IPS DF 19.7 (cell line): ENCODE measurements around the gene CHGA.

Source experiments
- DNase-seq: peaks from one replicate; pipeline ENCODE4 v3.0.0-alpha.2; 2013; ENCODE audit warnings: low read depth, low spot score

Gene CHGA, protein sequence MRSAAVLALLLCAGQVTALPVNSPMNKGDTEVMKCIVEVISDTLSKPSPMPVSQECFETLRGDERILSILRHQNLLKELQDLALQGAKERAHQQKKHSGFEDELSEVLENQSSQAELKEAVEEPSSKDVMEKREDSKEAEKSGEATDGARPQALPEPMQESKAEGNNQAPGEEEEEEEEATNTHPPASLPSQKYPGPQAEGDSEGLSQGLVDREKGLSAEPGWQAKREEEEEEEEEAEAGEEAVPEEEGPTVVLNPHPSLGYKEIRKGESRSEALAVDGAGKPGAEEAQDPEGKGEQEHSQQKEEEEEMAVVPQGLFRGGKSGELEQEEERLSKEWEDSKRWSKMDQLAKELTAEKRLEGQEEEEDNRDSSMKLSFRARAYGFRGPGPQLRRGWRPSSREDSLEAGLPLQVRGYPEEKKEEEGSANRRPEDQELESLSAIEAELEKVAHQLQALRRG

GRCh38 chr14:92922883-92923743, at the start of gene CHGA:
Gene CHGA, plus strand, starts transcription at chr14:92923150. Its CDS starts 210 bp downstream, at chr14:92923360.
- DNase-seq: no peak

DNA sequence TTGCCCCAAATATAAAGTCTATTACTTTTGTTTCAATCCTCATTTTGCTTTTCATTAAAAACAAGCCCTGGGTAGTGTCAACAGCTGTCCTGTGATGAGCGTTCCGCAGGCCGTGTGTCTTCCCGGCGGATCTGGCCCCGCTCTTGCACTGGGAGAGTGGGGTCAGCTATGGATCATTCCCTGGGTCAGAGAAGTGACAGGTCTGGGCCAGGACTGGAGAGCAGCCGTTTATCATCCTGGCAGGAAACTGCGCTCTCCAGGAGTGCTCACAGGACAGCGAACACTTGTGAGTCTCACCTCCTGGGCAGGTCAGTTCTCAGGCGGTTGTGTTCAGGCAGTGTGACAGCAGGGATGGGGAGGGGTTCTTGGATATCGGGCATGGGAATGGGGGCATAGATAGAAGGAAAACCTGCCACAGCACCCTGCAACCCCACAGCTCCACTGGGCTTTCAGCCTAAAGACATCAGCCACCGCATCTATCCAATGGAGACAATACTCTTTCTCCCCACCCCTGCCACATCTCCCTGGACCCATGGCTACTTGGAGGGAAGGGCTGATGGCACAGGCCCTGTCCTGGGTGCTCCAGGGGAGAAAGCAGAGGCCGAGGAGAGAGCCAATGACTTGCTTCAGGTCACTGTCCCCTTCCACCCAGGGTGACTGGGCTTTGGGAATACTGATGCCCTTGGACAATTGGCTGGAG, 47.8 kb upstream of the CHGA start:
- DNase-seq: no peak

DNA sequence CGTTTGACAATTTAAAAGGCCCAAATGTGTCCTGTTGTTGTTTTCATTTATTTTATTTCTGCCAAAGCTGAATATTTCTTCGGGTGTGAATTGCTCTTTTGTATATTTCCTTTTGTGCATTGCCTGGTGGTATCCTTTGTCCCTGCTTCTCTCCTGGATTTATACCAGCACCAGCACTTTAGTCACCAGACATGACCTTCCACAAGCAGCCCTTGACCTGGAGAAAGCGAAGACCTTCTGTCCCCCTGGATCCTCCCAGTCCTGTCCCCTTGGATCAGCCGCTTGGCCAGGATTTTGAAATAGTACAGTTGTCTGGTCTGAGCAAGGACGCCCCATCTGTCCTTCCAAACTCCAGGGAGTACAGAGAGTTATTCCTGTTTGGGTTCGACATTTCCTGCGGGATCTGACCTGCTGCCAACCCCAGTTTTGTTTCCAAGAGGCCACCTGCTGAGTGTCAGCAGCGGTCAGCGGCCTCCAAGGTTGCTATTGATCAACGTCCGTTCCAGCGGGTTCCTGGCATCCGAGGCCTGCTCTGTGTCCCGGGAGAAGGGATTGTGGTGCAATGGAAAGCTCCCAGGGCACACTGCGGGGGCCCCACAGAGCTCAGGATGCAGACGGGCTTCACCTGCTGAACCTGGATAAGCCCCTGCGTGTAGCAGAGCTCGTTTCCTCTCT, 45.1 kb upstream of the CHGA start:
- DNase-seq: peak; percentile 35

DNA sequence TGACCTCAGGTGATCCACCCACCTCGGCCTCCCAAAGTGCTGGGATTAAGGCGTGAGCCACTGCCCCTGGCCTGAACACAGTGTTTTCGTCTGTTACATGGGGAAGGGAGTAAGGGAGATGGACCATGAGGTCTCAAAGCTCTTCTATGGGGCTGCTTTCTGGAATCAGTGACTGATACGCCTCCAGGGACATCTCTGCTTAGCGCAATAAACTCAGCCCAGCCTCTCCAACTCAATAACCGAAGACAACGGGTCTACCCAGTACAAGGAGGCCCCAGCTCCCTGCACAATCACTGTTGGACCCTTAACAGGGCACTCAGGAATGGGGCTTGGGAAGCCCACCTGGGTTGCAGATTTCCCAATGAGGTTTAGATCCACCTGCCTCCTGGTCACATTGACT, 42.6 kb upstream of the CHGA start:
- no peak for DNase-seq

DNA sequence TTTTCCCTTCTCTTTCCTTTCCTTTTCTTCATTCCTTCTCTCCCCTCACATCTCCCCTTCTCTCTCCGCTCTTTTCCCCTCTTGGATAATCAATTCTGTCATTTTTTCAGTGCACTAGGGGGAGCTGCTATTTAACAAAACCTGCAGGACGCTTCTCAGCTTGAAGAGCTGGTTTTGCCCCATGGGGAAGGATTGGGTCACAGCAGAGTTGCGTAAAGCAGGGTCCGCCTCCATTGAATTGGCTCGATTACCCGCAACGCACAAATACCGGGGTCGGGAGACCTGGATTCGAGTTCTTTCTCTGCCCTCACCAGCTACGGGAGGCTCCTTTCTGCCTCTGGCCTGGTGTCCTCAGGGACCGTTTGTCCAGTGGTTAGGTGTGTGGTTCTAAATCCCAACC, 42.1 kb upstream of the CHGA start:
- DNase-seq: peak; percentile 54

DNA sequence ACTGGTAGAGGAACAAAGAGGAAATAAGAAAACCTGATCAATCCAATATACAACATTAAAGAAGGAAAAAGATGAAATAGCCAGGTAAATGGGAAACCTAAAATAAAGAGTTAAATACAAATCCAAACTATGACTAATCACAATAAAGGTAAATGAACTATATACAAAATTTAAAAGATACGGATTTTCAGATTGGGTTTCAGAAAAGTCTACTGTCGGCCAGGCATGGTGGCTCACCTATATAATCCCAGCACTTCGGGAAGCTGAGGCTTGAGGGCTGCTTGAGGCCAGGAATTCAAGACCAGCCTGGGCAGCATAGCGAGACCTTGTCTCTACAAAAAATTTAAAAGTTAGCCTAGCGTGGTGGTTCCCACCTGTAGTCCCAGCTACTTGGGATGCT, 39.9 kb upstream of the CHGA start:
- DNase-seq: no peak

- no peak for DNase-seq
Observed at GRCh38 chr14:92884410-92884809, 38.5 kb upstream of the CHGA start.

- no peak for DNase-seq
Observed at GRCh38 chr14:92885279-92886061, 37.5 kb upstream of the CHGA start.

DNA sequence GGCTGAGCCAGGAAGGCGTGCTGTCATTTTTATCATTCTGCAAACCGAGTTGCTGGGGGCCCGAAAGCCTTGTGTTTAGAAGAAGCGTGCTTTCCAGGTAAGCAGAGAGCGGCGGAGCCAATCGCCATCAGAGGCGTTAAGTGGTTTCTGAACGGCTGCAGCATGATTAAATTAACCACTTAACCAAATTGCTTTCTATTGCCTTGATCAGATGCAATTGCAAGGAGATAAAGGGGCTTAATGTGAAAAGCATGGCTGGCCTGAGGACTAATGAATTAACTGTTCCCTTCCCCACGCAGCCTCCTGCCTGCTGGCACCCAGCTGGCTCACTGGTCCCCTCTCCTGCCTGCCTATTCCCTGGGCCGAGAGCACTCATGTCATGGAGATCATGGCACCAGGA, 36.6 kb upstream of the CHGA start:
- DNase-seq: no peak

GRCh38 chr14:92887157-92887556, 35.8 kb upstream of the CHGA start:
- DNase-seq: no peak

GRCh38 chr14:92888896-92889295, 34.1 kb upstream of the CHGA start:
- no peak for DNase-seq

DNA sequence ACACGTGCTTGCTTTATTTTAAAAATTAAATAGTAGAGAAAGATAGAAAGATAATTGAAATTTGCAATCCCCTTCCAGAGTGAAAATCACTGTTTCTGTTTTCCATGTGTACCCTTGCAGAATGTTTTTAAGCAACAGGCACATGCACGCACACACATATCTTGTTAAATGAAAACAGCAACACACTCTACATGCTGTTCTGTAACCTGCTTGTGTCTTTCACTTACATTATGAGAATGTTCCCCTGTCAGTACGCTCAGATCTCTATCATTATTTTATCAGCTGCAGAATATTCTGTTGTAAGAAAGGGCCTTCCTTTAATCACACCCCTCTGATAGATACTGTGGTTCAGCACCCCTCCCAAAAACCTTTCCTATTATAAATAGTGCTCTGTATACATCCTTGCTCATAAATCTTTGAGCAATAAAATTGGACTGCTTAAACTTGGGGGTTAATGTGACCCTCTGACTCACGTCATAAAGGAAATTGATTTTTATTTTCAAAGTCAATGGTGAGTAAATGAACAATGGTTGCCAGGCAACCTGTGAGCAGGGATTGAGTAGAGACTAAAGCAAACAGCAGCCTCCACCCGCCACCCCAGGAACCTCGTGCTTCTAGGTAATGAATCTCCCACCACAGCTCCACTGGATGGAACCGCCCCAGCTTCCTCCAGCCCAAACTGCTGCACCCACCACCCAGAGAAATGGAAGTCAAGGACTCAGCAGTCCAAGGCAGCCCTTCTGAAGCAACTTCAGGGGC, 31.9 kb upstream of the CHGA start:
- no peak for DNase-seq

DNA sequence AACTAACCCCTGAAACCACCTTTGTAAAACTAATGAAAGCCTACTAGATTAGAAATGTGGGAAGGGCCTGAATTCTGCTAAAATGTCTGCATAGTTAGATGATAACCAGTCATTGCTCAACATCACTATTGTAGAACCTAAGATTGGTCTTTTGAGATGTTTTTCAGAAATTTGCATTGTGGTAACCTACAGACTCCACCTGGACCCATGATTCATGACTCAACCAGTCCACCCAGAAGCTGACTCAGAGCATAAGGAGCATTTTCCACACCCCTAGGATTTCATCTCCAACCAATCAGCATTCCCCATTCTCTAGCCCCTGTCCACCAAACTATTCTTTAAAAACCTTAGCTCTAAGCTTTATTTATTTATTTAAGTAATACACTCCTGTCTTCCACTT, 30.4 kb upstream of the CHGA start:
- no peak for DNase-seq

- no peak for DNase-seq
Observed at GRCh38 chr14:92895352-92895878, 27.5 kb upstream of the CHGA start.

DNA sequence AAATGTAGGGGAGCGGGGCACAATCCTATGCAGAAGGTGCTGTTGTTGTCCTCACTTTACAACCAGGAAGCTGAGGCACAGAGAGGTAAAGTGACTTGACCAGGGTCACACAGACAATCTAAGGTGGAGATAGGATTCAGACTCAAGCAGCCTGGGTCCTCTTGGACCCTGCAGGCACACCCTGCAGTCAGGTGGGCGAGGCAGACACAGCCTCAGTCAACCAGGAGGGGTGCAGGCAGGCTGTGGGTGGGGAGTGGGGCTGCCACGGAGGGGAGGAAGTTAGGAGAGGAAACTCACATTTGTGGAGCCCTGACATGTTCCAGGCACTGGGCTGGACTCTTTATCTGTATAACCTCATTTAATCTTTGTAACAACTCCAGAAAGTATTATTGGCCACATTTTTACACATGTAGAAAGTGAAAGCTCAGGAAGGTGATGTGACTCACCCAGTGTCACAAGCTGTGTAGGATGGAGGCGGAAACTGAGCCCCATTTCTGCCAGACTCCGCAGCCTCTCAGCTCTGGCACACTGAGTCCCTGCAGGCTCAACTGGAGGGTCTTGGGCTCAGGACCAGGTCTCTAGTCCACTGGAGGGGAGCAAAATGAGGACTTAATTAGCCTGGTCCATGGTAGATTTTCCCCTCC, 24.9 kb upstream of the CHGA start:
- DNase-seq: no peak

DNA sequence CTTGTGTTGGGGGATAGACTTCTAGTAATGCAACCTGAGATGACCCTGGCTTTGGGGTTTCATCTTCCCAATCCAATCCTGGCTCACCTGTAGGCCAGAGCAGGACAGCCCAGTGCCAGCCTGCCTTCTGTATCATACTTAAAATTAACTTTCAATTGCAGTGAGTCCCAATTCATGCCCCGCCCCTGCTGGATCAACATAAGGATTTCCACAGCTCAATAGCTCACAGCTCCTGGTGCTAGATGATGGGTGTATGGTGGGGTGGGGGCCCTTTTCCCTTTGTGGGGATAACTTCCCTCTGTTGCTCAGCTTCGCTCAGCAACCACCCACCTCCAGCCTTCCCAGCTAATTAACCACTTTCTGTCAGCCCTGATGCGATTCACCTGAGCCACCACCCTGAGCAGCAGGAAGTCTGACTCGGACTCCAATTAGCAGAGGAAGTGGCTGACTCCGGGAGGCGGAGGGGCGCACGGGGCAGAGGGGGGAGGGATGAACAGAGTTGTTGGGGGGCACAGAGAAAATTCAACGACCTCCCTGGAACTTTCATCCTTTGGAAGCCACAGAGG, 24.3 kb upstream of the CHGA start:
- DNase-seq: no peak

GRCh38 chr14:92900660-92901059, 22.3 kb upstream of the CHGA start:
- no peak for DNase-seq

GRCh38 chr14:92902191-92902590, 20.8 kb upstream of the CHGA start:
- DNase-seq: no peak

GRCh38 chr14:92902726-92903125, 20.2 kb upstream of the CHGA start:
- DNase-seq: no peak
